DND-41 (cell line): Measurements from ENCODE around the gene SPECC1.

Source experiments
- ATAC-seq: fragments of 200-7000 bp; cut with Tn5 transposase; 3 replicates; pipeline ENCODE4 v1.9.1; 2021; ENCODE audit warnings: low read depth; ENCODE audit not compliant: insufficient read depth
- DNase-seq: peaks from one replicate; pipeline ENCODE4 v3.0.0-alpha.2; 2020
- H2AFZ ChIP-seq: 2 replicates; pipeline ENCODE4 v1.6.0; 2012; ENCODE audit warnings: low read depth, low read length
- H3K27ac ChIP-seq: 2 replicates; pipeline ENCODE4 v1.5.1; 2012; ENCODE audit warnings: low read length, inconsistent platforms
- H3K27me3 ChIP-seq: fragments of 200-600 bp; sonication (generic); 2 replicates; pipeline ENCODE4 v1.6.0; 2012; ENCODE audit warnings: low read length, mild to moderate bottlenecking, inconsistent platforms; ENCODE audit not compliant: insufficient read depth, poor library complexity
- H3K36me3 ChIP-seq: 2 replicates; pipeline ENCODE4 v1.5.1; 2012; ENCODE audit warnings: low read length, inconsistent platforms; ENCODE audit not compliant: insufficient read depth
- H3K4me1 ChIP-seq: 2 replicates; pipeline ENCODE4 v1.5.1; 2012; ENCODE audit warnings: mild to moderate bottlenecking, low read length; ENCODE audit not compliant: insufficient read depth
- H3K4me2 ChIP-seq: 2 replicates; pipeline ENCODE4 v1.6.0; 2012; ENCODE audit warnings: mild to moderate bottlenecking, moderate library complexity, low read length, inconsistent platforms; ENCODE audit not compliant: insufficient read depth
- H3K4me3 ChIP-seq, 2 experiments: fragments of 200-600 bp in 1 of 2; shearing (Covaris generic) in 1 of 2; 2 replicates each; pipeline ENCODE4 v1.5.1; 2012 to 2016; ENCODE audit warnings: inconsistent platforms in 2 of 2, low read length in 2 of 2, mild to moderate bottlenecking in 2 of 2, low read depth in 1 of 2, moderate library complexity in 1 of 2
- H3K79me2 ChIP-seq: 2 replicates; pipeline ENCODE4 v1.6.0; 2012; ENCODE audit warnings: low read length, inconsistent platforms; ENCODE audit not compliant: insufficient read depth
- H3K9ac ChIP-seq: 2 replicates; pipeline ENCODE4 v1.6.0; 2012; ENCODE audit warnings: low read depth, mild to moderate bottlenecking, inconsistent platforms, low read length, moderate library complexity
- H3K9me3 ChIP-seq: 2 replicates; pipeline ENCODE4 v1.5.1; 2012; ENCODE audit warnings: low read length, moderate library complexity, mild to moderate bottlenecking, inconsistent platforms; ENCODE audit not compliant: insufficient read depth, severe bottlenecking
- H4K20me1 ChIP-seq: 2 replicates; pipeline ENCODE4 v1.6.0; 2012; ENCODE audit warnings: low read length; ENCODE audit not compliant: insufficient read depth
- CTCF ChIP-seq: IDR thresholded peaks from 2 replicates; pipeline ENCODE4 v1.5.1; 2012; ENCODE audit warnings: borderline replicate concordance, low read length, moderate library complexity, mild to moderate bottlenecking; ENCODE audit not compliant: poor library complexity, severe bottlenecking; ENCODE audit errors: extremely low read depth
- EZH2 ChIP-seq: IDR thresholded peaks from 3 replicates; pipeline ENCODE4 v1.6.1; 2012; ENCODE audit warnings: borderline replicate concordance, low read depth, mild to moderate bottlenecking, moderate library complexity, low read length, inconsistent platforms; ENCODE audit not compliant: severe bottlenecking

The SPECC1 gene

GRCh38 chr17:20114466-20114865, 105.3 kb downstream of the SPECC1 start:
- Histone ChIP-seq H3K27me3 (no peaks in the 10 kb centered on the region), H3K27ac (no peak overlapping the region)

GRCh38 chr17:20116683-20117309, 107.6 kb downstream of the SPECC1 start:
- no peak overlapping the region for H3K4me2 ChIP-seq
- DNase-seq (peak; percentile 52), ATAC-seq (peak; percentile 77)
- no peak overlapping the region for H3K4me3 ChIP-seq
- H3K9me3 ChIP-seq, result no peaks in the 10 kb centered on the region
- H3K4me1 ChIP-seq, result no peaks in the 10 kb centered on the region
- TF ChIP-seq CTCF (peak; percentile 70), EZH2 (no peak)
- no peaks in the 10 kb centered on the region for H4K20me1 ChIP-seq
- H3K9ac ChIP-seq, result no peak overlapping the region
- no peak overlapping the region for H3K27ac ChIP-seq
- no peaks in the 10 kb centered on the region for H3K36me3 ChIP-seq
- no peaks in the 10 kb centered on the region for H3K79me2 ChIP-seq
- no peaks in the 10 kb centered on the region for H3K27me3 ChIP-seq
- no peak overlapping the region for H2AFZ ChIP-seq

More at GRCh38 chr17:20114466-20114865, 105.3 kb downstream of the SPECC1 start:
- no peaks in the 10 kb centered on the region for H3K79me2 ChIP-seq
- no peak overlapping the region for H3K4me2 ChIP-seq
- H3K36me3 ChIP-seq, result no peaks in the 10 kb centered on the region
- no peaks in the 10 kb centered on the region for H3K9me3 ChIP-seq
- no peaks in the 10 kb centered on the region for H3K4me1 ChIP-seq
- TF ChIP-seq CTCF (no peak), EZH2 (no peak)
- H3K4me3 ChIP-seq, result no peak overlapping the region
- ATAC-seq, result no peak
- no peak overlapping the region for H3K9ac ChIP-seq
- no peak for DNase-seq
- H4K20me1 ChIP-seq, result no peaks in the 10 kb centered on the region; the same call in 1 of the 2 replicates
- H2AFZ ChIP-seq, result no peak overlapping the region

- H3K79me2 ChIP-seq, result no peaks in the 10 kb centered on the region
- ATAC-seq, result no peak
- no peak overlapping the region for H3K4me2 ChIP-seq
Observed at GRCh38 chr17:20118280-20118679, 109.1 kb downstream of the SPECC1 start.

More at GRCh38 chr17:20118280-20118679, 109.1 kb downstream of the SPECC1 start:
- Histone ChIP-seq H4K20me1 (no peaks in the 10 kb centered on the region), H3K4me3 (no peak overlapping the region), H3K27me3 (no peaks in the 10 kb centered on the region), H3K9me3 (no peaks in the 10 kb centered on the region), H3K27ac (no peak overlapping the region), H3K36me3 (no peaks in the 10 kb centered on the region), H3K9ac (no peak overlapping the region), H3K4me1 (no peaks in the 10 kb centered on the region), H2AFZ (no peak overlapping the region)
- TF ChIP-seq CTCF (no peak), EZH2 (no peak)
- no peak for DNase-seq
